Glomerular visceral epithelial cell (primary cell): ENCODE measurements around the gene ACOT11.

Source experiments
- DNase-seq: peaks from one replicate; pipeline ENCODE4 v3.0.0-alpha.2; 2016; ENCODE audit errors: extremely low spot score

ACOT11 gene

DNA sequence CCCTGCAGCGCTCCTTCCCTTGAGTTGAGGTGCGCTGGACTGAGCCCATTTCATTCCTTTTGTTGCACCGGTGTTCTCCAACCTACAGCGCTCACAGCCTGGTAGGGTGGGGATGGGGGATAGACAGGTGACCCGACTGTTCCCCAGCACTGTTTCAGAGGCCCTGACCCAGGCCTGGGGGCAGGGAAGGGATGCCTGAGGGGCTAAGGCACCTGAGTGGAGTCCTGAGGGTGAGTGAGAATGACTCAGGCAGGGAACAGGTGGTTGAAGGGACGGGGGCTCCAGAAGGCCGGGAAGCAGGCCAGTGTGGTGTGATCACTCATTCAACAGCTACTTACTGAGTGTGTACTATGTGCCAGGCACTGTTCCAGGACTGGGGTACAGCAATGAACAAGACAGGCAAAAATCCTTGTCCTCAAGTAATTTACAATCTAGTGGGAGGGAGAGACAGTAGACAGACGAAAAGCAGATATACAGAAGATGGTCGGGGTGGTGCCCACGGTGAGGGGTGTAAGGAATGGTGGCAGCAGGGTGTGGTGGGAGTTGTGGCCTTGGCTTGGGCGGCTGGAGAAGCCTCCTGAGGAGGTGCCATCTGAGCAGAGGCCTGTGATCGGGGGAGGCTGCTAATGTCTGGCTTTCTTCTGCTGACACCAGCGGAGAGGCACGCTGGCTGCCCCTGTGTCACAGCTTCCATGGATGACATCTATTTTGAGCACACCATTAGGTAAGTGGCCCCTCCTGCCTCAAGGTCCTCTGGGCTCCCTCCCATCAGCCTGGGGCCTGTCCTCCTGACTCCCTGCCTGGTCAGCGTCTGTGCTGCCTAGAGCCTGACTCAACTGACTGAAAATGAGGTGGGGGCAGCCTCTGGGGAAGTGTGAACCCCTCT lies 37.4 kb downstream of the ACOT11 start:
- no peak for DNase-seq

DNA sequence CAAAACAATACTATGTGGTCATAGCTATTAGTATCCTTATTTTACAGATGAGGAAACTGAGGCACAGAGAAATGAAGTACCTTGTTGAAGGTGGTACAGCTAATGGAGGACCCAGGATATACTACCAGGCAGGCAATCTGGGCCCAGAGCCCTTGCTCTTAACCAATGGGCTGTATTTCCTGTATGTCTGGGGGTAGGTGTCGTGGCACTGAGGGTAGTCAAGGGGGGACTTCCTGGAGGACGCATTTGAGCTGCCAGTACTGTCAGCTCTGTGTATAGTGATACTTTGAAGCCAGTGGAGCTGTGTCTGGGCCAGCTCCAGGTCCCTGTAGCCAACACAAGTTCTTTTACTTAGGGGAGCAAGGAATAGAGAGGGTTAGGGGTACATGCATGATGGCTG lies 40.3 kb downstream of the ACOT11 start:
- no peak for DNase-seq

DNA sequence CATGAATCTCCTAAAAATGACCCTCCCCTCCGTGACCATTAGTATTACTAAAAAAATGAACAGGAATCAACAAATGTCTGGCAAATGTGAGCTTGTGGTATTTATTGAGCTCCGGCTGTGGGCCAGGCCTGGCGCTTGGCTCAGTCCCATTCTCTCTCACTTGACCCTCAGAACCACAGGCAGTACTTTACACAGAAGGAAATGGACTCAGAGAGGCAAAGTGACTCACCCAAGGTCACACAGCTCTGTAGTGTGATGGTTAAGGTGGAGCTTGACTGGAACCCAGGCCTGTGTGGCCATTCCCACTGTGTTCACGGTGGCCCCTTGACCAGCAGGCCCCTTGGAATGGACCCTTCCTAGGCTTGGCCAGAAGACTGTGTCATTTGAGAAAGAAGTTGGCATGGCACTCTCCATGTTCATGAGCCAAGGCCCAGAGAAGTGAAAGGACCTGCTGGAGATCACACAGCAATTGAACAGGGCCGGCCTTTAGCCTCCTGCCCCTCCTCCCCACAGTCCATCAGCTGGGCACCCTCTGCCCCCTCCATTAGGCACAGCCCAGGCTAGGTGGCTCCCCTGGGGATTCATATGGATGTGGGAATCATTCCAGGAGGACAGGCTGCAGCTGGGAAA lies 43.2 kb downstream of the ACOT11 start:
- DNase-seq = no peak

DNA sequence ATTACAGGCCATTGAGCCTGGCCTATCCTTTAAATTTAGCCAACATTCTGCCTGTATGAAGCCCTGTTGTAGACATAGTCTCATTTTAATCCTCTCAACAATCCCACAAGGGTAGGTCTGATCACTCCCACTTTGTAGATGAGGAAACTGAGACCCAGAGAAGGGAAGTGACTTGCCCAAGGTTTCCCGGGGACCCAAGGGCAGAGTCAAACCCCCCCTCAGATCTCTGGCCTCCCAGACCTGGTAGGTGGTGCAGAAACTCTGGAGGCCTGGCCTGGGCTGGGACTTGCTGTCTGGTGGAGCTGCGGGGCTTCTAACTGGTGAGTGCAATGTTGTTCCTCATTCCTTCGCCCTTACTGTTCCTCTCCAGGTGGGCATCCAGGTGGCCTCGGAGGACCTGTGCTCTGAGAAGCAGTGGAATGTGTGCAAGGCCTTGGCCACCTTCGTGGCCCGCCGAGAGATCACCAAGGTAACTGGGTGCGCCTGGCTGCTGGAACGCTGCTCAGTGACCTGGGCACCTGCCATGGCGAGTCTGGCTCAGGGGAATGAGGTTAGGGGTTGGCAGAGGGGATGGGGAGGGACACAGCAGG lies 45.6 kb downstream of the ACOT11 start:
- no peak for DNase-seq

DNA sequence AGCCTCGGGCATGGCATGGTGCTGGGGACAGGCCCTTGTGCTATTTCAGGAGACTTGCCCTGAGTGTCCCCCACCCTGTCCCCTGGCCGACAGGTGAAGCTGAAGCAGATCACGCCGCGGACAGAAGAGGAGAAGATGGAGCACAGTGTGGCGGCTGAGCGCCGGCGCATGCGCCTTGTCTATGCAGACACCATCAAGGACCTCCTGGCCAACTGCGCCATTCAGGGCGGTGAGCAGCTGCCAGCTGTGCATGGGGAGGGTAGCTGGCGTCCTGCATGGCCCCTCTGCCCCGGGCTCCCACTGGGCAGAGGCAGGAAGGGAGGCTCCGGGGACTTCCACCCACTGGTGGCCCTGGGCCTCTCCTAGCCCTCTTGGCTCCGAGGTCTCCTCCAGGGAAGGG lies 46.4 kb downstream of the ACOT11 start:
- DNase-seq = no peak

DNA sequence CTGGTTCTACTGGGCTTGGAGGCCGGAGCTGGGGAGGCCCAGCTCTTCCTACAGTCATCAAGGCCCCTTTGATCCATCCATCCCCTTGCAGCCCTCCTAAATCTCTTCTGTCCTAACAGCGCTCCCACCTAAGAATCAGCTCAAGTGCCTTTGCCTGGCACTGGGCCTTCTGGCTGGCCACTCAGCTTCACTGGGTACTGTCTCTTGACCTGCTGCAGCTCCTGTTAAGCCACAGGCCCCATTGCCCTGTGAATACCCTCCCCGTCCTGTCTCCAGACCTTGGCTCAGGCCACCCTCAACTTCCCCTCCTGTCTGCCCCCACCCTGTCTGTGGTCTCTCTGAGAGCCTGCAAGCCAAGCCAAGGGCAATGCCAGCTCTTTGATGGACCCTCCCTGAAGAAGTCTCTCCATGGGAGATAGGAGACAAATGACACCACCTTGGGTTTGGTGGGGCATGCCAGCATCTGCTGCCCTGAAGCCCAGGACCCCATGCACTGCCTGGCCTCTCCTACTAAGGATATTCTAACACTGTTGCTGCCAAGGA lies 48.0 kb downstream of the ACOT11 start:
- DNase-seq = no peak

DNA sequence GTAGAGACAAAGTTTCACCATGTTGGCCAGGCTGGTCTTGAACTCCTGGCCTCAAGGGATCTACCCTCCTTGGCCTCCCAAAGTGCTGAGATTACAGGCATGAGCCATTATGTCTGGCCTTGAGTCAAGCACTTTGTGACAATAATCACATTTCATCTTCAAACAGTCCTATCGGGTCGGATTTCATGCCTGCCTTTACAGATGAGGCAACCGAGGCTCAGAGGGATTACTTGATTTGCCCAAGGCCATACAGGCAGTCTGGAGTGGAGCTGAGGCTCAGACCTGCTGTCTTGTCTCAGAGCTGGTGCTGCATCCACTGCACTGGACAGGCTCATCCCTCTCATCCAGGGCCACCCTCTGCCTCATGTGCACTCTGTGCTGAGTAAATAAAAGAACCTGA lies 48.7 kb downstream of the ACOT11 start:
- no peak for DNase-seq

DNA sequence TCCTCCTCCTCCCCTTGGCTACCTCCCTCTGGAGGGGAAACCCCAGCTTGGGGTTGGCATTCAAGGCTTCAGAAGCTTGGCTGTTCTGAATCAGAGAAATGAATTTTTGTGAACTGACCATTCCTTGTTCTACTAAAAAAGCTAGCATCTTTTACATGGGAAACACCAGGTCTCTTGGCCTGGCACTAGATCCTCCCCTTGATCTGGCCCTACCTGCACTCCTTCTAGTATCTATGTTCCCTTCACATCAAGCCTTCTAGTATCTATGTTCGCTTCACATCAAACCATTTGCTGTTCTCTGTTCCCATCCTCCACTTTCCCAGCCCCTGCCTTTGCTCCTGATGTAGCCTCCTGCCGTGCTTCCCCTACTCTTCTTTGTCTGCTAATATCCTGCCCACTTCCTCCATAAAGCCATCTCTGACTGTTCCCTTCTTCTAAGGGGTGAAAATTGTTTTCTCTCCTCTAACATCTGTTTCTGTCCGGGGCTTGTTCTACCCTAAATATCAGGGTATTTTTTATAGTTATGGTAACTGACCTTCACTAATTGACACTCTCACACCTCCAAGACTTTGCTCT lies 49.5 kb downstream of the ACOT11 start:
- DNase-seq = no peak

DNA sequence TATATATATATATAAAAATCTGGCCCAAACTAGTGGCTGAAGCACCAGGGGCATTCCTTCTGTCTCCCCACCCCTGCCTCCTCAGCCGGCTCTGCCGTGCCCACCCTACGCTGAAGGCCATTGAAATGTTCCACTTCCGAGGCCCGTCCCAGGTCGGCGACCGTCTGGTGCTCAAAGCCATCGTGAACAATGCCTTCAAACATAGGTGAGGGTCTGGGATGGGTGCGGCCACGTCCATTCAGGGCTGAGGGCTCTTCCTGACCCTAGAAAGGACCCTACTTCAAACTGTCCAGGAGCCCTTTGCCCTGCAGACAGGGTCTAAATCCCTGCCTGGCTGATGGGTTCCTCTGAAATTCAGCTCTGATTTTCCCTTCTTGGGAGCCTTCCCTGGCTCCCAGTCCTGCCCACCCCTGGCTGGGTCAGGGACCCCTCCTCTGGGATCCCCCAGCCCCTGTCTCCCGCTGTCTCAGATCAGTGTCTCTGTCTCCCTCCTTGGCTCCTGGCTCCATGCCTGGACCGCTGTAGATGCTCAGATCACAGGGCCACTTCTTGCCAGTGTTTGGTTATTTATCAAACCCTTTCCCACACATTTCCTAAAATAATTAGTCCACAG lies 51.3 kb downstream of the ACOT11 start:
- DNase-seq = no peak

DNA sequence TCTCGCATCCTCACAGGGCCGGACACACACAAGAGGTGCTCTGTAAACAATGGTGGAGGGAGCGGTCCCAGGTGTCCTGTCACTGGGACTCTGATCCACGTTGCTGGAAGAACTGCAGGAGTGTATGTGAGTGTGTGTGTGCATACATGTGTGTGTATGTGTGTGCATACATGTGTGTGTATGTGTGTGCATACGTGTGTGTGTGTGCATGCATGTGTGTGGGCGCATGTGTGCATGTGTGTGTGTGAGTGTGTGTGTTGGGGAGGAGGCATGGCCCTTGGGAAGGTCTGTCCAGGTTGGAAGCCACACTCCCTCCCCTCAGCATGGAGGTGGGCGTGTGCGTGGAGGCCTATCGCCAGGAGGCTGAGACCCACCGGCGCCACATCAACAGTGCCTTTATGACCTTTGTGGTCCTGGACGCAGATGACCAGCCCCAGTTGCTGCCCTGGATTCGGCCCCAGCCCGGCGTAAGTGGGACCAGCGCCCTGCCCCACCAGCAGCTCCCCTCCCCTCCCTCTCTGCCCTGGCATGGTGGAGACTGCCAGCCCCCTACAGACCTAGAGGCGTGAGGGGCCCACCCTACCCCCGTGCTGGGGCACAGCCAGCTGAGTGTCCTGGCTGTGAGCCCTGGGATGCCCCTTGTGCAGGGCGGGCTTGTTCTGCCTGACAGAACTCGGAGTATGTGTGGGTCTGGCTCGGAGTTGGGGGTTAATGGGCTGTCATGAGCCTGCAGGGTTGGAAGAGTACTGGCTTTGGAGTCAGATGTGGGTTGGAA lies 53.1 kb downstream of the ACOT11 start:
- peak; percentile 59 for DNase-seq

DNA sequence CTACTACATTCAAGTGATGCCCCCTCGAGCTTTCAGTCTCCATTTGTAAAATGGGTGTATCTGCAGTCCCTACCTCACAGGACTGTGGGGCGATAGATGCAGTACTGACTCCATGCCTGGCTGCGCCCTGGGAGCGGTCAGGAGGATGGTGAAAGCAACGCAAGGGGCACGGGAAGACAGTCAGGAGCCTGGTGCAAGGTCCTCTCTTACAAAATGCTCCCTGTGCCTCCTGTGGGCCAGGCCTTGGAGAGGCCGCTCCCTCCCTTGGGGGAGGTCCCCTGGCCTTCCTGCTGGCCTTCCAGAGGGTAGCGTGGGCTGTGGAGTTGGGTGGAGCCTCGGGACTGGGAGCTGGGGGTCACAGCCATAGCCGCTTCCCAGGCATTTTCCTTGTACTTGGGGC lies 53.7 kb downstream of the ACOT11 start:
- DNase-seq = no peak

DNA sequence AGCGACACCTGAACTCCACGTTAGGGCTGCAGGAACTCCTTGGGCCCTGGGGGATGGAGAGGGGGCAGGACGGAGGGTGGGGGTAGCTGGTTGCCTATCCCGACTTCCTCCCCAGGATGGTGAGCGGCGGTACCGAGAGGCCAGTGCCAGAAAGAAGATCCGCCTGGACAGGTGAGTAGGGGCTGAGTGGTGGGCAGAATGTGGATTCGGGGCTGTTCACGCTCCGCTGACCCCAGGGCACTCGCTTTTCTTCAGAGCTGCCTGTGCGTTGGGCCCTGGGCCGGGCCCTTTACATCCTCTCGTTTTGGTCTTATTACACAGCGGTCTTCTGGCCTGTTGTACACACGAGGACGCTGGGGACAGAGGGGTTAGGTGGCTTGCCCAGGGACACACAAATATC lies 54.5 kb downstream of the ACOT11 start:
- DNase-seq = no peak

DNA sequence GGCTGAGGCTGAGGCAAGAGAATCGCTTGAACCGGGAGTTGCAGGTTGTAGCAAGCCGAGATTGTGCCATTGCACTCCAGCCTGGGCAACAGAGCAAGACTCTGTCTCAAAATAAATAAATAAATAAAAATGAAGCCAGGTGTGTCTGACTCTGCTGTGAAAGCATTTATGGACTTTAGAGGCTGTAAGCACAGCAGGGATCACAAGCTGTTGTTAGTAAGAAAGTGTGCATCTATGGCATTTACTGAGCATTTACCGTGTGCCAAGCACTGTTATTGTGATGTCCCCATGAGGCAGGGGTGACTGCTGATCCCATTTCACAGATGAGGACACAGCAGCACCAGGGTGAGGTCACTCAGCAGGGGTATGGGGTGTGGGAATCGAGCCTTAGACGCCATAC lies 55.2 kb downstream of the ACOT11 start:
- DNase-seq = no peak

DNA sequence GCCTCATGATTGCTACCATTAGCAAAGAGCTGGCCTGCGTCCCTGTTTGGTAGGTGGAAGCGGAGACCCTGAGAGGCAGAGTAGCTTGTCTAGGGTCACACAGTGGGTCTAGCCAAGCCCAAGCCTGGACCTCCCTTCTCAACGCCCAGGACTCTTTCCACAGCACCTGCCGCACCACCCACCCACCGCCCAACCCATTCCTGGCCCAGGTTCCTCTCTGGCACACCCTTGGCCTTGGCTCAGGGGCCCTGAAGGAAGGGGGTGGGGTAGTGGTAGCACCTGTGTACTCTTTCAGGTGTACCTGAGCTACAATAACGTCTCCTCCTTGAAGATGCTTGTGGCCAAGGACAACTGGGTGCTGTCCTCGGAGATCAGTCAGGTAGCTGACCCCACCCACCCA lies 56.0 kb downstream of the ACOT11 start:
- no peak for DNase-seq

DNA sequence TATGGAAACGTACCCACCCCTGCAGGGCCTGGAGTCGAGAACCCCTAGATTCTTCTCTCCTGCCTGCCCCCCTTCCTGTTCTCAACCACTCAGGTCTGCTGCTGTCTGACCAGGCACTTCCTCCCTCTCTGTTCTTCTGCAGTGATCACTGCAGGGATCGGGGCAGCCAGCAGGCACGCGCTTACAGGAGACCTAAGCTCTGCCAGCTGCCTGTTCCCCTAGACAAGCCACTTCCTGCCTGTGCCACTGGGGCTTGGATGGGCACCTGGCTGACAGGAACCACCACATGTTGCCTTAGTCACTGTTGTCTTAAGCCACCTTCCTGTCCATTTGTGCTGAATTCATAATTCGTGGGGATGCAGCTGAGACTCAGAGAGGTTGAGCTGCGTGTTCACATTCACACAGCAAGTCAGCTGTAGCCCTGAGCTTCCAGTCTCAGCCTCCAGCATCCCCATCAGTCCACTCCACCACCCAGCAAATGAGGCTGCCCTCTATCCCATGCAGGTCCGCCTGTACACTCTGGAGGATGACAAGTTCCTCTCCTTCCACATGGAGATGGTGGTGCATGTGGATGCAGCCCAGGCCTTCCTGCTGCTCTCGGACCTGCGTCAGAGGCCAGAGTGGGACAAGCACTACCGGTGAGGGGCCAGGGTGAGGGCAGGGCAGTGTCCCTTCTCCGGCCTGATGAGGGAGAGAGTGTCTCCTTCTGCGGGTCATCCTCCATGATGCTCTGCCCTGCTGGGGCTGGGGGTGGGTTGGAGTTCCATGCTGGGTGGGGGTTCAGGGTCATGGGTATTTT lies 56.7 kb downstream of the ACOT11 start:
- peak; percentile 39 for DNase-seq

DNA sequence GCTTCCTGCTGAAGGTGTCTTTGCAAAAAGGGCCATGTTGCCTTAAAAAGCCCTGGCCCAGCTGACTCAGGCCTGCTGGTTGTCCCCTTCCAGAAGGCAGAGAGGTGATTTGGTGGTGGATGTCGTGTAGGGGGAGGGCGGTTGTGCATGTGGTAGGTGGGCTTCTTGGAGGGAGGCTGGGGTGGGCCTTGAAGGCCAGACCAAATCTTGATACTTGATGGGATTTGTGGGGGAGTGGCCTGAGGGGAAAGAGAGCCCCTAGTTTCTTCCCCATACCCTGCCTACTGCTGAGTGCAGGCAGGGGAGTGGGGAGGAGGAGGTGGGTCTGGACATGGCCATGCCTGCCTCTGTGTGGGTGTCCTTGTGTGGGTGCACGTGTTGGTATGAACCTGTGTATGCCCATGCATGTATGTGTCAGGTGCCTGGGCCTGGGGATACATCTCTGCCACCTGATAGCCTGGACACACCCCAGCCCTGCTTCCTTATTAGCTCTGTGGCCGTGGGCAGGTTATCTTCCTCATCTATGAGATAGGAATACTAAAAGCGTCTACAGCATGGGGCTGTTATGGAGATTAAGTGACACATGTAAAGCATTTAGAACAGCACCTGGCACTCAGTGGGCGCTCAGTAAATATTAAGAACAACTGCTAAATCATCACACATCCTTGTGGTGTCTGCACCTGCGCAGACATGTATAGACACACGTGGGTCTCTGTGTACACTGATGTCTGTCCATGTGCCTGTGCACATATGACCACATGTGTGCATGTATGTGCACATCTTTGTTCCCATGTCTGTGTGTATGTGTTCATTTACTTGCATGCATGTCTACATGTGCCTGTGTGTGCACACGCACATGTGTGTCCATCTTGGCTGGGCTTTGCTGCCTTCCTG lies 58.3 kb downstream of the ACOT11 start:
- no peak for DNase-seq

DNA sequence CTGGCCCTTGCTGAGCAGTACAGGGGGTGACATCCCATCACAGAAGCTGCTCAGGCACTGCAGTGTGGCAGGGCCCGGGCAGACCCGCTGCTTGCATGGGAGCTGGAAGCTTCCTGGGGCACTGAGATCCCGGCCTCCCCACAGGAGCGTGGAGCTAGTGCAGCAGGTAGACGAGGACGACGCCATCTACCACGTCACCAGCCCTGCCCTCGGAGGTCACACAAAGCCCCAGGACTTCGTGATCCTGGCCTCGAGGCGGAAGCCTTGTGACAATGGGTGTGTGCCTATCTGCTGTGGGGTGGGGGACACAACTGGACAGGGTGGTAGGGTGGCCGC lies 58.9 kb downstream of the ACOT11 start:
- no peak for DNase-seq

DNA sequence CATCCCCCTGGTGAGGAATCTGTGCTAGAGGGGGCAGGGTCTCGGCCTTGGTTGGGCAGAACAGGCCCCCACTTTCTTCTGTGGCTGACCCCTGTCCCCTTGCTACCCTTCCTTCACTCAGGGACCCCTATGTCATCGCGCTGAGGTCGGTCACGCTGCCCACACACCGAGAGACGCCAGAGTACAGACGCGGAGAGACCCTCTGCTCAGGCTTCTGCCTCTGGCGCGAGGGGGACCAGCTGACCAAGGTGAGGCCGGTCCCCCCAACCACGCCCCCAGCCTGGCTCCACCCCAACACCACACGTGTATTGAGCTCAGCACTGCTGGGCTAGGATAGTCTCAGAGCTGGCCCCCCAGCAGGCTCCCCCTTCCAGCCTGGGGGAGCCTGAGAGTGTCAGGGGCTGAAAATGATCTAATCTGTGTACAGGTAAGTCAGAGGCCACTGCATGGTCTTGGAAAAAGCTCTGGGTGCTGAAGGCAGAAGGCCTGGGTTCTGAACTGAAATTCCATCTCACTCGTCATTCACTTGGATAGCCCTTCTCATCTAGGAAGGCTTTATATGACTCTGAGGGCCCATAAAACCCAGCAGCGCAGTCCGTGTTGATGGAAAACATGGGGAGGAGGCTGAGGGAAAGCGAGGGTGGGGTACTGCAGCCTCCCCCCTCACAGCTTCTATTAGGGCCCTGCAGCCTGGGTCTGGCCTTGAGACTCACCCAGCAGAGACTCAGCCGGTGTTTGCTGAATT lies 60.0 kb downstream of the ACOT11 start:
- no peak for DNase-seq
